ENCODE results near the gene EXD3. TPM values are rescaled to one million over a fixed set of nuclear protein-coding genes. Genes with fewer than 3 reads are reported as not detected.
"Not testable (repeated sequence)": the region's sequence is repeated elsewhere in the genome, so short reads cannot be mapped to it uniquely, and the experiment has no call there.

EXD3 gene
- total RNA-seq, 1 donor from 2014 or later, result 8.4 TPM

DNA sequence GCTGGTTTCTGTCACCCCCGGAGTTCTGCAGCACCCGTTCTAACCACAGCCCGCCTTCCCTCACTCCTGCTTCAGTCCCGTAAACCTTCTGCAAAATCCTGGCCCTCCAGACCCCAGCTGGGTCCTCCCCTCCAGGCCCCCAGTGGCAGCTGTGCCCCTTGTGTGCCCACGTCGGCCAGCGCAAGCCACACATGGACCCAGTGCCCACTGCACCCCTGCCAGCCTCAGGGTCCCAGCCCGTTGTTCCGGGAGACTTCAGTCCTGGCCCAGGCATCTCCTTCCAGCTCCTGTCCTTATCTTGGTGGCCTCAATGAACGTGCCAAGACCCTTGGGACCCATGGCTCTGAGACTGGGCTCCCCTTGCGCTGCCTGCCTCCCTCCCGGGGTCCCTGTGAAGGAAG lies 43.2 kb downstream of the EXD3 start:
- Histone ChIP-seq H3K4me1 (ENCODE audit: control insufficient read depth in 3 of 3, insufficient read depth in 3 of 3, low read length in 3 of 3) (no peaks in the 10 kb centered on the region), H3K36me3 (ENCODE audit: control insufficient read depth in 3 of 3, insufficient read depth in 3 of 3, low read length in 3 of 3) (no peaks in the 10 kb centered on the region), H3K9ac (ENCODE audit: low read depth in 1 of 3, low read length in 3 of 3) (no peak overlapping the region), H3K27ac (ENCODE audit: low read depth, low read length) (no peak overlapping the region), H3K4me3 (ENCODE audit: low read length in 3 of 3) (no peak overlapping the region), H3K9me3 (ENCODE audit: control insufficient read depth in 3 of 3, low read length in 3 of 3) (peaks cover 0 to 3% (median 0%) of the 10 kb centered on the region in 3 donors), H3K27me3 (ENCODE audit: control insufficient read depth in 3 of 3, insufficient read depth in 3 of 3, low read length in 3 of 3) (no peaks in the 10 kb centered on the region)

DNA sequence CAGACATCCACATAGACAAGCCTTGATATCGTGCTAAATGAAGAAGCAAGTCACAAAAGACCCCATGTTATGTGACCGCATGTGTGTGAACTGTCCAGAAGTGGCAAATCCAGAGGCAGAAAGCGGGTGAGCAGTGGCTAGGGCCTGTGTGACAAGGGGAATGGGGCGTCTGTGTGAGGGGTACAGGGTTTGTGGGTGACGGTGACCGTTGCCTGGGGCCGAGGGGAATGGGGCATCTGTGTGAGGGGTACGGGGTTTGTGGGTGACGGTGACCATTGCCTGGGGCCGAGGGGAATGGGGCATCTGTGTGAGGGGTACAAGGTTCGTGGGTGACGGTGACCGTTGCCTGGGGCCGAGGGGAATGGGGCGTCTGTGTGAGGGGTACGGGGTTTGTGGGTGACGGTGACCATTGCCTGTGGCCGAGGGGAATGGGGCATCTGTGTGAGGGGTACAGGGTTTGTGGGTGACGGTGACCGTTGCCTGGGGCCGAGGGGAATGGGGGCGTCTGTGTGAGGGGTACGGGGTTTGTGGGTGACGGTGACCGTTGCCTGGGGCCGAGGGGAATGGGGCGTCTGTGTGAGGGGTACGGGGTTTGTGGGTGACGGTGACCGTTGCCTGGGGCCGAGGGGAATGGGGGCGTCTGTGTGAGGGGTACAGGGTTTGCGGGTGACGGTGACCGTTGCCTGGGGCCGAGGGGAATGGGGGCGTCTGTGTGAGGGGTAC lies 44.1 kb downstream of the EXD3 start:
- H3K4me1 ChIP-seq (ENCODE audit: control insufficient read depth in 3 of 3, insufficient read depth in 3 of 3, low read length in 3 of 3); H3K9ac ChIP-seq (ENCODE audit: low read depth in 1 of 3, low read length in 3 of 3); H3K4me3 ChIP-seq (ENCODE audit: low read length in 3 of 3); H3K9me3 ChIP-seq (ENCODE audit: control insufficient read depth in 3 of 3, low read length in 3 of 3); H3K36me3 ChIP-seq (ENCODE audit: control insufficient read depth in 3 of 3, insufficient read depth in 3 of 3, low read length in 3 of 3); H3K27ac ChIP-seq (ENCODE audit: low read depth, low read length); H3K27me3 ChIP-seq (ENCODE audit: control insufficient read depth in 3 of 3, insufficient read depth in 3 of 3, low read length in 3 of 3): not testable (repeated sequence)

GRCh38 chr9:137376386-137376785 lies 46.6 kb downstream of the EXD3 start:
- Histone ChIP-seq H3K9ac (ENCODE audit: low read depth in 1 of 3, low read length in 3 of 3) (no peak overlapping the region), H3K9me3 (ENCODE audit: control insufficient read depth in 3 of 3, low read length in 3 of 3) (peaks cover 0 to 3% (median 0%) of the 10 kb centered on the region in 3 donors), H3K4me3 (ENCODE audit: low read length in 3 of 3) (no peak overlapping the region), H3K36me3 (ENCODE audit: control insufficient read depth in 3 of 3, insufficient read depth in 3 of 3, low read length in 3 of 3) (no peaks in the 10 kb centered on the region), H3K27ac (ENCODE audit: low read depth, low read length) (no peak overlapping the region), H3K4me1 (ENCODE audit: control insufficient read depth in 3 of 3, insufficient read depth in 3 of 3, low read length in 3 of 3) (no peaks in the 10 kb centered on the region), H3K27me3 (ENCODE audit: control insufficient read depth in 3 of 3, insufficient read depth in 3 of 3, low read length in 3 of 3) (no peaks in the 10 kb centered on the region)

DNA sequence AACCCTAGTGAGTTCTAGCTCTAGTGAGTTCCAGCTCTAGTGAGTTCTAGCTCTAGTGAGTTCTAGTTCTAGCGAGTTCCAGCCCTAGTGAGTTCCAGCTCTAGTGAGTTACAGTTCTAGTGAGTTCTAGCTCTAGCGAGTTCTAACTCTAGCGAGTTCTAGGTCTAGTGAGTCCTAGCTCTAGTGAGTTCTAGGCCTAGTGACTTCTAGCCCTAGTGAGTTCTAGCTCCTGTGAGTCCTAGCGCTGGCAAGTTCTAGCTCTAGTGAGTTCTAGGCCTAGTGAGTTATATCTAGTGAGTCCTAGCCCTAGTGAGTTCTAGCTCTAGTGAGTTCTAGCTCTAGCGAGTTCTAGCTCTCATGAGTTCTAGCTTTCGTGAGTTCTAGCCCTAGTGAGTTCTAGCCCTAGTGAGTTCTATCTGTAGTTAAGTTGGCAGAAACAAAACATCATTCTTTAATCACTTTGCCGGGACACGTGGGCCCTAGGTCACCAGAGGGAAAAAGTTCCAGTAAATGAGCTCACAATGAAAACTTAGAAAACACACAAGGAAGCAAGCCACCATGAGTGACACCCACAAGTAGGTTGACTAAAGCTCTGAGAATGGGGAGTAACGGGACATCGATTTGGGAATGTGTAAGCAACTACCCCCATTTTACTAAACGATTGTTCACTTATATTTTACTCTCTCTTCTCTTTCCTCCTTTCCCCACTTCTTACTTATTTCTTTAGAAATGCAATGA lies 47.5 kb downstream of the EXD3 start:
- no peaks in the 10 kb centered on the region for H3K4me1 ChIP-seq (ENCODE audit: control insufficient read depth in 3 of 3, insufficient read depth in 3 of 3, low read length in 3 of 3)
- H3K27ac ChIP-seq (ENCODE audit: low read depth, low read length), result no peak overlapping the region
- H3K9me3 ChIP-seq (ENCODE audit: control insufficient read depth in 3 of 3, low read length in 3 of 3), result peaks cover 0 to 3% (median 0%) of the 10 kb centered on the region in 3 donors
- H3K4me3 ChIP-seq (ENCODE audit: low read length in 3 of 3), result no peak overlapping the region
- no peak overlapping the region for H3K9ac ChIP-seq (ENCODE audit: low read depth in 1 of 3, low read length in 3 of 3)
- H3K36me3 ChIP-seq (ENCODE audit: control insufficient read depth in 3 of 3, insufficient read depth in 3 of 3, low read length in 3 of 3), result no peaks in the 10 kb centered on the region
- H3K27me3 ChIP-seq (ENCODE audit: control insufficient read depth in 3 of 3, insufficient read depth in 3 of 3, low read length in 3 of 3), result no peaks in the 10 kb centered on the region

GRCh38 chr9:137374131-137374845 lies 48.7 kb downstream of the EXD3 start:
- Histone ChIP-seq H3K4me3 (ENCODE audit: low read length in 3 of 3) (no peak overlapping the region), H3K27me3 (ENCODE audit: control insufficient read depth in 3 of 3, insufficient read depth in 3 of 3, low read length in 3 of 3) (no peaks in the 10 kb centered on the region)

DNA sequence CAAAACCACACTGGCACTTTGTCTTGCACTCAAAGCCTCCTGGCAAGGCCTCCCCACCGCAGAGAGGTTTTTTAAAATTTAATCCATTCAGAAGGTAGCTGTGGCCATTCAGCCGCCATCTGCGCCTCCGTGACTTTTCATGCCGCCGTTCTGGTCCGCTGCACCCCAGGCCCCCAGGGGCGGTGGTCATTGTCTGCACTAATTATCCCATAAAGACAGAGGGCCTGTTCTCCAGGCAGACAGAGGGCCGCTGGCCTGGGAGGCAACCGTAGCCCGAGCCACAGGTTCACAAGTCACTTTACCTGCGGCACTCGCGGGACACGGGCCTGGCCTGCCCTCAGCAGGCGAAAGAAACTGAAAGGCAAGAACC lies 49.4 kb downstream of the EXD3 start:
- Histone ChIP-seq H3K9me3 (ENCODE audit: control insufficient read depth in 3 of 3, low read length in 3 of 3) (peaks cover 0 to 3% (median 0%) of the 10 kb centered on the region in 3 donors), H3K36me3 (ENCODE audit: control insufficient read depth in 3 of 3, insufficient read depth in 3 of 3, low read length in 3 of 3) (no peaks in the 10 kb centered on the region), H3K9ac (ENCODE audit: low read depth in 1 of 3, low read length in 3 of 3) (no peak overlapping the region), H3K4me1 (ENCODE audit: control insufficient read depth in 3 of 3, insufficient read depth in 3 of 3, low read length in 3 of 3) (no peaks in the 10 kb centered on the region), H3K27me3 (ENCODE audit: control insufficient read depth in 3 of 3, insufficient read depth in 3 of 3, low read length in 3 of 3) (no peaks in the 10 kb centered on the region), H3K4me3 (ENCODE audit: low read length in 3 of 3) (no peak overlapping the region), H3K27ac (ENCODE audit: low read depth, low read length) (no peak overlapping the region)

More at GRCh38 chr9:137374131-137374845, 48.7 kb downstream of the EXD3 start:
- no peaks in the 10 kb centered on the region for H3K4me1 ChIP-seq (ENCODE audit: control insufficient read depth in 3 of 3, insufficient read depth in 3 of 3, low read length in 3 of 3)
- H3K9me3 ChIP-seq (ENCODE audit: control insufficient read depth in 3 of 3, low read length in 3 of 3), result peaks cover 0 to 3% (median 0%) of the 10 kb centered on the region in 3 donors
- H3K9ac ChIP-seq (ENCODE audit: low read depth in 1 of 3, low read length in 3 of 3), result no peak overlapping the region
- no peaks in the 10 kb centered on the region for H3K36me3 ChIP-seq (ENCODE audit: control insufficient read depth in 3 of 3, insufficient read depth in 3 of 3, low read length in 3 of 3)
- H3K27ac ChIP-seq (ENCODE audit: low read depth, low read length), result no peak overlapping the region

DNA sequence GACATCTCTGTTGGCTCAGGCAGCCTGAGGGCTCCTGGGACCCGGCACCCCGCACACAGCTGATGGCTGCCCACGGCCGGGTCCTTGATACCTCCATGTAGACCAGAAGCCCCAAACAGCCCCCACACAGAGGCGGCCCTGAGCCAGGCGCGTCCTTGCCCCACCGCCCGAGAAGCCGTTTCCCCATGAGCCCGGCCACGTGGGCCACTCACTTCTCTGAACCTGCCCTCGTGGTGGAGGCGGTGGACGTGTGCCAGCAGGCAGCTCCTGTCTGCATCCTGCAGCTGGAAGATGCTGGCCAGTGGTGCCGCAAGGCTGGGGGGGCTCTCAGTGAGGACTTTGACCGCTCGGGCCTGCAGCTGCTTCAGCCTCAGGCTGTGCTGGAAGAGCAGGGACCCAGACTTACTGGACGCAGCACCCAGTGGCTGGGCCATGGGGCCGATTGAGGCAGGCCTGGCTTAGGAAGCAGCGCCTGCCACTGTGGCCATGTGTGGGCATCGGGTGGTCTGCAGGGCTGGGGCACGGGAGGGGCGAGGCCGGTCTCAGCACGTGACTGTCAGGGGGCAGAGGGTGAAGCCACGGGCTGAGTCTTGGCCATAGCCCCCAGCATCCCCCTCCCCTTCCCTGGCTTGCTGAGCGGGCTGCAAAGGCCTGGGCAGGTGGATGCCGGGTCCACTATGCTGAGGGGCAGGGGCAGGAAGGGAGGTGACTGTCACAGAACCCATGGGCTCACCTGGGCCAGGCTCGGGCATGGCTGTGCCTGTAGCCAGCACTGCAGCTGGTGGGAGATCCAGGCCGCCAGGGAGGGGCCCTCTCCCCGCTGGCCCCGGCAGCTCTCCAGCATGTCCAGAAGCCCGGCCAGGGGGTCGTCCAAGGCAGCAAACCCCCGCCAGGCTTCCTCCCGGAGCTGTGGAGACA lies 50.0 kb downstream of the EXD3 start:
- Histone ChIP-seq H3K27ac (ENCODE audit: low read depth, low read length) (no peak overlapping the region), H3K9me3 (ENCODE audit: control insufficient read depth in 3 of 3, low read length in 3 of 3) (peaks cover 0 to 3% (median 0%) of the 10 kb centered on the region in 3 donors), H3K27me3 (ENCODE audit: control insufficient read depth in 3 of 3, insufficient read depth in 3 of 3, low read length in 3 of 3) (no peaks in the 10 kb centered on the region), H3K4me1 (ENCODE audit: control insufficient read depth in 3 of 3, insufficient read depth in 3 of 3, low read length in 3 of 3) (peaks cover 0 to 3% (median 0%) of the 10 kb centered on the region in 3 donors), H3K36me3 (ENCODE audit: control insufficient read depth in 3 of 3, insufficient read depth in 3 of 3, low read length in 3 of 3) (no peaks in the 10 kb centered on the region), H3K4me3 (ENCODE audit: low read length in 3 of 3) (no peak overlapping the region), H3K9ac (ENCODE audit: low read depth in 1 of 3, low read length in 3 of 3) (no peak overlapping the region)

GRCh38 chr9:137371946-137372651 lies 50.9 kb downstream of the EXD3 start:
- H3K27me3 ChIP-seq (ENCODE audit: control insufficient read depth in 3 of 3, insufficient read depth in 3 of 3, low read length in 3 of 3), result no peaks in the 10 kb centered on the region
- peaks cover 0 to 5% (median 0%) of the 10 kb centered on the region in 3 donors for H3K4me1 ChIP-seq (ENCODE audit: control insufficient read depth in 3 of 3, insufficient read depth in 3 of 3, low read length in 3 of 3)
- H3K9ac ChIP-seq (ENCODE audit: low read depth in 1 of 3, low read length in 3 of 3), result no peak overlapping the region
- no peak overlapping the region for H3K4me3 ChIP-seq (ENCODE audit: low read length in 3 of 3)
- H3K9me3 ChIP-seq (ENCODE audit: control insufficient read depth in 3 of 3, low read length in 3 of 3), result peaks cover 0 to 3% (median 0%) of the 10 kb centered on the region in 3 donors
- peaks cover 0 to 6% (median 0%) of the 10 kb centered on the region in 3 donors for H3K36me3 ChIP-seq (ENCODE audit: control insufficient read depth in 3 of 3, insufficient read depth in 3 of 3, low read length in 3 of 3)
- H3K27ac ChIP-seq (ENCODE audit: low read depth, low read length), result no peak overlapping the region

- Histone ChIP-seq H3K9me3 (ENCODE audit: control insufficient read depth in 3 of 3, low read length in 3 of 3) (peaks cover 0 to 3% (median 0%) of the 10 kb centered on the region in 3 donors), H3K4me1 (ENCODE audit: control insufficient read depth in 3 of 3, insufficient read depth in 3 of 3, low read length in 3 of 3) (peaks cover 0 to 5% (median 0%) of the 10 kb centered on the region in 3 donors), H3K27ac (ENCODE audit: low read depth, low read length) (no peak overlapping the region), H3K36me3 (ENCODE audit: control insufficient read depth in 3 of 3, insufficient read depth in 3 of 3, low read length in 3 of 3) (peaks cover under 1 to 6% (median 2%) of the 10 kb centered on the region in 3 donors), H3K27me3 (ENCODE audit: control insufficient read depth in 3 of 3, insufficient read depth in 3 of 3, low read length in 3 of 3) (no peaks in the 10 kb centered on the region), H3K4me3 (ENCODE audit: low read length in 3 of 3) (no peak overlapping the region), H3K9ac (ENCODE audit: low read depth in 1 of 3, low read length in 3 of 3) (no peak overlapping the region)
Observed at GRCh38 chr9:137371521-137371941, 51.4 kb downstream of the EXD3 start.

Data from skeletal muscle tissue (tissue), 4 donors.